Head of caudate nucleus (tissue), 42 donors: ENCODE results near the gene BTRC.
A peak's percentile ranks its signal among the peaks of the same experiment; 100 is the strongest.
"Not testable (repeated sequence)": the region's sequence is repeated elsewhere in the genome, so short reads cannot be mapped to it uniquely, and the experiment has no call there.

Experiments used
- DNase-seq, 42 donors: peaks; one replicate each; pipeline versions ENCODE4 v3.0.0 to v3.0.0-alpha.2; 2020 to 2021; ENCODE audit warnings: mixed read lengths in 7 of 42
- intact Hi-C: fragments of 100-400 bp; cut with DNase I; formaldehyde crosslinking; loops from one replicate; pipeline ENCODE4 v1.15.0; 2022

The BTRC gene

GRCh38 chr10:101375076-101375475 is 21.1 kb downstream of the BTRC start:
- DNase-seq = no peak
- intact Hi-C loops = no loop called here

- intact Hi-C loops = no loop called here
These were observed 25.8 kb downstream of the BTRC start for GRCh38 chr10:101379663-101380352.

GRCh38 chr10:101380353-101381017 is 26.5 kb downstream of the BTRC start:
- intact Hi-C loops = no loop called here
- no peak for DNase-seq

More at GRCh38 chr10:101379663-101380352, 25.8 kb downstream of the BTRC start:
- DNase-seq = no peak

- intact Hi-C loops = no loop called here
- DNase-seq = no peak
These were observed 32.1 kb downstream of the BTRC start for GRCh38 chr10:101385866-101386658.

GRCh38 chr10:101386659-101387259 is 32.8 kb downstream of the BTRC start:
- DNase-seq = no peak
- intact Hi-C loops = no loop called here

- DNase-seq = no peak
- intact Hi-C loops = no loop called here
These were observed 34.8 kb downstream of the BTRC start for GRCh38 chr10:101388676-101389276.

- DNase-seq, intact Hi-C loops: not testable (repeated sequence)
These were observed 35.6 kb downstream of the BTRC start for GRCh38 chr10:101389532-101389931.

GRCh38 chr10:101389986-101390531 is 36.1 kb downstream of the BTRC start:
- intact Hi-C loops = no loop called here
- no peak for DNase-seq

- DNase-seq = peak in 2 of 42 donors; percentile 8 to 16
These were observed 39.4 kb downstream of the BTRC start for GRCh38 chr10:101393378-101393777.

GRCh38 chr10:101394524-101395133 is 40.7 kb downstream of the BTRC start:
- DNase-seq = no peak
- intact Hi-C loops = no loop called here

More at GRCh38 chr10:101393378-101393777, 39.4 kb downstream of the BTRC start:
- intact Hi-C loops = no loop called here

- peak in 10 of 42 donors; percentile 2 to 49 (median 18) for DNase-seq
- intact Hi-C loops = no loop called here
These were observed 43.2 kb downstream of the BTRC start for GRCh38 chr10:101397140-101397539.

- DNase-seq = no peak
- intact Hi-C loops = no loop called here
These were observed 46.6 kb downstream of the BTRC start for GRCh38 chr10:101400585-101400984.

GRCh38 chr10:101402711-101403110 is 48.7 kb downstream of the BTRC start:
- intact Hi-C loops = no loop called here
- DNase-seq = no peak

- intact Hi-C loops = no loop called here
- DNase-seq = no peak
These were observed 49.2 kb downstream of the BTRC start for GRCh38 chr10:101403161-101403560.

GRCh38 chr10:101405001-101405400 is 51.0 kb downstream of the BTRC start:
- no peak for DNase-seq
- intact Hi-C loops = no loop called here

GRCh38 chr10:101411598-101411997 is 57.6 kb downstream of the BTRC start:
- intact Hi-C loops = no loop called here
- DNase-seq = no peak

- intact Hi-C loops = no loop called here
- no peak for DNase-seq
These were observed 60.1 kb downstream of the BTRC start for GRCh38 chr10:101414034-101414433.

- DNase-seq = no peak
- intact Hi-C loops = no loop called here
These were observed 61.9 kb downstream of the BTRC start for GRCh38 chr10:101415884-101416283.
